SU-DHL-6 (cell line): ENCODE data around the gene INVS.
A peak's percentile ranks its signal among the peaks of the same experiment; 100 is the strongest.

Source experiments
- H2AFZ ChIP-seq: fragments of 200-600 bp; sonication (generic); 2 replicates; pipeline ENCODE4 v1.6.1; 2014; ENCODE audit warnings: low read depth, mild to moderate bottlenecking, moderate library complexity, mixed read lengths, antibody characterized with exemption, low read length; ENCODE audit not compliant: severe bottlenecking
- H3F3A ChIP-seq: fragments of 200-600 bp; shearing (Covaris generic); 2 replicates; pipeline ENCODE4 v1.6.0; 2016; ENCODE audit warnings: antibody characterized with exemption, mild to moderate bottlenecking; ENCODE audit not compliant: insufficient read depth
- H3K27ac ChIP-seq: fragments of 200-600 bp; sonication (generic); 2 replicates; pipeline ENCODE4 v1.5.1; 2016; ENCODE audit warnings: low read depth, mild to moderate bottlenecking, low read length, moderate library complexity, mixed read lengths
- H3K27me3 ChIP-seq: fragments of 200-600 bp; sonication (generic), shearing (Covaris generic); 2 replicates; pipeline ENCODE4 v1.6.0; 2014; ENCODE audit warnings: mild to moderate bottlenecking, low read length
- H3K36me3 ChIP-seq: fragments of 200-600 bp; sonication (generic); 2 replicates; pipeline ENCODE4 v1.6.1; 2014; ENCODE audit warnings: mild to moderate bottlenecking, low read length, mixed read lengths
- H3K4me2 ChIP-seq: fragments of 300-600, 200-600 bp; shearing (Covaris generic), sonication (generic); 2 replicates; pipeline ENCODE4 v1.6.0; 2014; ENCODE audit warnings: low read length, low read depth, mild to moderate bottlenecking; ENCODE audit not compliant: poor library complexity, severe bottlenecking
- H3K4me3 ChIP-seq: fragments of 200-600 bp; sonication (generic); 2 replicates; pipeline ENCODE4 v1.5.1; 2014; ENCODE audit warnings: antibody characterized with exemption, low read length, mild to moderate bottlenecking, mixed read lengths; ENCODE audit not compliant: insufficient read depth, poor library complexity, severe bottlenecking
- H3K79me2 ChIP-seq: fragments of 200-600 bp; sonication (generic); 2 replicates; pipeline ENCODE4 v1.6.1; 2014; ENCODE audit warnings: mild to moderate bottlenecking, low read length, moderate library complexity; ENCODE audit not compliant: insufficient read depth
- H3K9ac ChIP-seq: fragments of 200-600 bp; sonication (generic); 2 replicates; pipeline ENCODE4 v1.7.0; 2014; ENCODE audit warnings: mild to moderate bottlenecking, low read length
- H3K9me2 ChIP-seq: fragments of 200-600 bp; sonication (generic); replicated peaks from 2 replicates; pipeline ENCODE4 v1.6.1; 2014; ENCODE audit warnings: low read length; ENCODE audit not compliant: insufficient read depth
- H3K9me3 ChIP-seq: fragments of 200-600 bp; sonication (generic); 2 replicates; pipeline ENCODE4 v1.6.1; 2014; ENCODE audit warnings: low read length, mixed read lengths; ENCODE audit not compliant: insufficient read depth
- H4K20me1 ChIP-seq: fragments of 200-600 bp; sonication (generic); 2 replicates; pipeline ENCODE4 v1.6.1; 2014; ENCODE audit warnings: low read depth, mild to moderate bottlenecking, antibody characterized with exemption, low read length, moderate library complexity, mixed read lengths
- EZH2phosphoT487 ChIP-seq: fragments of 200-600 bp; sonication (generic), shearing (Covaris generic); conservative IDR thresholded peaks from 2 replicates; pipeline ENCODE4 v1.6.1; 2018; ENCODE audit warnings: mild to moderate bottlenecking, antibody characterized with exemption, low read length, moderate library complexity, mixed read lengths
- TF ChIP-seq, protein P1 (sequence below): fragments of 200-600 bp; sonication (generic); IDR thresholded peaks from one replicate; pipeline ENCODE4 v1.5.1; 2017; ENCODE audit warnings: antibody characterized with exemption, mild to moderate bottlenecking, low read length, moderate library complexity; ENCODE audit not compliant: insufficient read depth, poor library complexity, severe bottlenecking

INVS gene

DNA sequence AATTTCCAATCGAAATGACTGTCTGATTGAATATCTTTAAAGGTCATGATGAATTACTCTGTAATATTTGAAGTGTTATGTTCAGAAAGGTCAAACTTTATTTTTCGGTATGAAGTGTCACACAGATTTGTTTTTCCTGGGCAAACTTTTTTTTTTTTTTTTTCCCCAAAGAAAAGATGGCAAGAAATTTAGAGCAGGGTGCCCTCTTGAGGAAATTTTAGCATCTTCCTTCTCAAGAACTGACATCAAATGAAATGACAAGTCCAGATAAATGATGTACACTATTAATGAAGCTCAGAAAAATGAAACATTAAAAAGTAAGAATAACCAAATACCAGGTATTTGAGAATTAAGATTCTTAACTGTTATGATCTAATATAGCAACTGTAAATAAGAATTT lies 123.6 kb downstream of the INVS start:
- Histone ChIP-seq H3K36me3 (peaks cover 3% of the 10 kb centered on the region; the same call in 1 of the 2 replicates), H3K9me2 (no peaks in the 10 kb centered on the region), H3K79me2 (no peaks in the 10 kb centered on the region), H3F3A (no peaks in the 10 kb centered on the region), H3K9me3 (no peaks in the 10 kb centered on the region), H3K27me3 (no peaks in the 10 kb centered on the region), H4K20me1 (no peaks in the 10 kb centered on the region), H3K9ac (no peak overlapping the region), H3K4me2 (no peak overlapping the region), H2AFZ (no peak overlapping the region), H3K27ac (no peak overlapping the region), H3K4me3 (no peak overlapping the region)
- TF ChIP-seq, protein P1, sequence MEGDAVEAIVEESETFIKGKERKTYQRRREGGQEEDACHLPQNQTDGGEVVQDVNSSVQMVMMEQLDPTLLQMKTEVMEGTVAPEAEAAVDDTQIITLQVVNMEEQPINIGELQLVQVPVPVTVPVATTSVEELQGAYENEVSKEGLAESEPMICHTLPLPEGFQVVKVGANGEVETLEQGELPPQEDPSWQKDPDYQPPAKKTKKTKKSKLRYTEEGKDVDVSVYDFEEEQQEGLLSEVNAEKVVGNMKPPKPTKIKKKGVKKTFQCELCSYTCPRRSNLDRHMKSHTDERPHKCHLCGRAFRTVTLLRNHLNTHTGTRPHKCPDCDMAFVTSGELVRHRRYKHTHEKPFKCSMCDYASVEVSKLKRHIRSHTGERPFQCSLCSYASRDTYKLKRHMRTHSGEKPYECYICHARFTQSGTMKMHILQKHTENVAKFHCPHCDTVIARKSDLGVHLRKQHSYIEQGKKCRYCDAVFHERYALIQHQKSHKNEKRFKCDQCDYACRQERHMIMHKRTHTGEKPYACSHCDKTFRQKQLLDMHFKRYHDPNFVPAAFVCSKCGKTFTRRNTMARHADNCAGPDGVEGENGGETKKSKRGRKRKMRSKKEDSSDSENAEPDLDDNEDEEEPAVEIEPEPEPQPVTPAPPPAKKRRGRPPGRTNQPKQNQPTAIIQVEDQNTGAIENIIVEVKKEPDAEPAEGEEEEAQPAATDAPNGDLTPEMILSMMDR, result peak; percentile 21
- no peak for TF ChIP-seq EZH2phosphoT487

DNA sequence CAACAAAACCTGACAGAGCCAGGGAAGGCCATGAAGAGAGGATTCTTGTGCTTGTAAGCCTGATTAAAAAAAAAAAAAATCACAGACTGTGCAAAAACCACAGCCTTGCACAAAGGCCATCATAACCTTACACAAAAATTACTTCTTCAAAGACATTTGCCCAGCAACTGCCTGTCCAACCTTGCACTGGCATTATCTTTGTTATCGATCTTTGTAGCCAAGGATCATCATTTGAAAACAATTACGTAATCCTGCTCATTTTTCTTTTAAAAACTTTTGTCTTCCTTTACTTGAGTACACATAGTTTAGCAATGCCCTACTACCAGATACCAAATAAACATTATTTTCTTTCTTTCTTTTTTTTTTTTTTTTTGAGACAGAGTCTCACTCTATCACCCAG lies 128.6 kb downstream of the INVS start:
- Histone ChIP-seq H3K79me2 (no peaks in the 10 kb centered on the region), H3K9ac (no peak overlapping the region), H3K27me3 (no peaks in the 10 kb centered on the region), H3K27ac (no peak overlapping the region), H3K9me2 (no peaks in the 10 kb centered on the region), H3K36me3 (peaks cover 3% of the 10 kb centered on the region; the same call in 1 of the 2 replicates), H3K4me2 (no peak overlapping the region), H3K4me3 (no peak overlapping the region), H4K20me1 (no peaks in the 10 kb centered on the region), H3K9me3 (no peaks in the 10 kb centered on the region), H3F3A (no peaks in the 10 kb centered on the region), H2AFZ (no peak overlapping the region)
- no peak for TF ChIP-seq EZH2phosphoT487
- TF ChIP-seq, protein P1, result no peak

DNA sequence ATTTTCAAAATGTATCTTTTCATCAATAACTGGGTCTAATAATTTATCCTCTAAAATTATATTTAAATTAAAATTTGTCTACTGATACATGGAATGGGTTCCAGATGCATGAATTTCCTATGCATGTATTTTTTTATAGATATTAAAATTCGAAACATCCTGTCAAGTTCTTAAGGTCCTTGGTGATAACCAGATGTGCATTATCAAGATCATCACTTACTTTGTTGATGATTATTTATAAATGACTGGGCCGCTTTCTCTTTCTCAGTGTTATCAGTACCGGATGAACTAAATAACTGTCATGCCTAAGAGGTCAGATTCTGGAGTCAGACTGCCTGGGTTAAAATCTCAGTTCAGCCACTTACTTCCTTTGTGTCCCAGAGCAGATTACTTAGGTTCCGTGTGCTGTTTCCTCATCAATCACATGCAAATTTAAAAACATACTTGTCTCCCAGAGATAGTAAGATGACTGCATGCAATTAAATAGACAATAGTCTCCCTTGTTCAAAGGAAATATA lies 129.4 kb downstream of the INVS start:
- Histone ChIP-seq H3K4me3 (no peak overlapping the region), H3K27me3 (no peaks in the 10 kb centered on the region), H3F3A (no peaks in the 10 kb centered on the region), H3K9ac (no peak overlapping the region), H2AFZ (no peak overlapping the region), H3K4me2 (no peak overlapping the region), H3K27ac (no peak overlapping the region), H3K9me3 (no peaks in the 10 kb centered on the region), H3K36me3 (peaks cover 3% of the 10 kb centered on the region; the same call in 1 of the 2 replicates), H3K79me2 (no peaks in the 10 kb centered on the region), H3K9me2 (no peaks in the 10 kb centered on the region), H4K20me1 (no peaks in the 10 kb centered on the region)
- no peak for TF ChIP-seq EZH2phosphoT487
- TF ChIP-seq, protein P1, result no peak
